H9 (cell line): Measurements from ENCODE around the gene RGS3. TPM values are rescaled to one million over a fixed set of nuclear protein-coding genes. Genes with fewer than 3 reads are reported as not detected.

Source experiments
- DNase-seq: peaks from one replicate; pipeline ENCODE4 v3.0.0-alpha.2; 2017
- H2AFZ ChIP-seq: one replicate; pipeline ENCODE4 v1.6.1; 2013; ENCODE audit warnings: mild to moderate bottlenecking, low read length, control low read depth, moderate library complexity
- H2AK5ac ChIP-seq: 2 replicates; pipeline ENCODE4 v1.6.1; 2013; ENCODE audit warnings: low read length, control low read depth, mixed read lengths; ENCODE audit not compliant: insufficient read length
- H2BK120ac ChIP-seq: one replicate; pipeline ENCODE4 v1.6.1; 2013; ENCODE audit warnings: low read depth, mild to moderate bottlenecking, low read length, control low read depth, inconsistent platforms; ENCODE audit not compliant: poor library complexity, severe bottlenecking
- H2BK12ac ChIP-seq: 2 replicates; pipeline ENCODE4 v1.6.1; 2013; ENCODE audit warnings: low read length, control low read depth, mixed read lengths, low read depth; ENCODE audit not compliant: insufficient read length
- H2BK15ac ChIP-seq: 2 replicates; pipeline ENCODE4 v1.6.1; 2013; ENCODE audit warnings: low read depth, low read length, control low read depth
- H2BK20ac ChIP-seq: one replicate; pipeline ENCODE4 v1.6.1; 2013; ENCODE audit warnings: low read depth, mild to moderate bottlenecking, low read length, control low read depth, inconsistent platforms; ENCODE audit not compliant: poor library complexity, severe bottlenecking
- H2BK5ac ChIP-seq: 2 replicates; pipeline ENCODE4 v1.6.1; 2013; ENCODE audit warnings: low read length, control low read depth, mixed read lengths; ENCODE audit not compliant: insufficient read length
- H3K14ac ChIP-seq: 2 replicates; pipeline ENCODE4 v1.6.1; 2013; ENCODE audit warnings: low read length, control low read depth; ENCODE audit not compliant: insufficient read depth
- H3K18ac ChIP-seq: 2 replicates; pipeline ENCODE4 v1.6.1; 2013; ENCODE audit warnings: low read depth, mild to moderate bottlenecking, mixed read lengths, low read length, control low read depth; ENCODE audit not compliant: insufficient read length
- H3K23ac ChIP-seq: 2 replicates; pipeline ENCODE4 v1.6.1; 2013; ENCODE audit warnings: low read length, control low read depth, mixed read lengths, low read depth; ENCODE audit not compliant: insufficient read length
- H3K23me2 ChIP-seq: 2 replicates; pipeline ENCODE4 v1.6.1; 2013; ENCODE audit warnings: low read depth, mild to moderate bottlenecking, mixed read lengths, low read length, control low read depth; ENCODE audit not compliant: insufficient read length, poor library complexity, severe bottlenecking
- H3K27ac ChIP-seq: 2 replicates; pipeline ENCODE4 v1.5.1; 2013; ENCODE audit warnings: low read length, control low read depth, mixed read lengths, low read depth; ENCODE audit not compliant: insufficient read length
- H3K27me3 ChIP-seq: 2 replicates; pipeline ENCODE4 v1.6.1; 2013; ENCODE audit warnings: low read length, control low read depth, inconsistent platforms; ENCODE audit not compliant: insufficient read depth
- H3K4ac ChIP-seq: 2 replicates; pipeline ENCODE4 v1.6.1; 2013; ENCODE audit warnings: low read depth, mild to moderate bottlenecking, control low read depth, inconsistent platforms, low read length, moderate library complexity
- H3K4me1 ChIP-seq: 2 replicates; pipeline ENCODE4 v1.6.1; 2013; ENCODE audit warnings: low read length, control low read depth, inconsistent platforms; ENCODE audit not compliant: insufficient read depth
- H3K4me2 ChIP-seq: 2 replicates; pipeline ENCODE4 v1.6.1; 2013; ENCODE audit warnings: low read length, control low read depth, mixed read lengths; ENCODE audit not compliant: insufficient read length, insufficient read depth
- H3K56ac ChIP-seq: 2 replicates; pipeline ENCODE4 v1.6.1; 2013; ENCODE audit warnings: low read depth, mild to moderate bottlenecking, mixed read lengths, low read length, control low read depth; ENCODE audit not compliant: insufficient read length
- H3K79me1 ChIP-seq: 2 replicates; pipeline ENCODE4 v1.6.1; 2013; ENCODE audit warnings: low read depth, mild to moderate bottlenecking, moderate library complexity, low read length, control low read depth, inconsistent platforms; ENCODE audit not compliant: insufficient read depth, poor library complexity, severe bottlenecking
- H3K79me2 ChIP-seq: 2 replicates; pipeline ENCODE4 v1.6.1; 2013; ENCODE audit warnings: low read length, control low read depth, inconsistent platforms; ENCODE audit not compliant: insufficient read depth
- H3K9ac ChIP-seq: 2 replicates; pipeline ENCODE4 v1.6.1; 2013; ENCODE audit warnings: low read length, control low read depth, mixed read lengths; ENCODE audit not compliant: insufficient read length; ENCODE audit errors: extremely low read depth
- H3K9me3 ChIP-seq: one replicate; pipeline ENCODE4 v1.6.1; 2013; ENCODE audit warnings: low read depth, low read length, inconsistent platforms; ENCODE audit not compliant: control insufficient read depth
- H3T11ph ChIP-seq: one replicate; pipeline ENCODE4 v1.6.1; 2013; ENCODE audit warnings: mild to moderate bottlenecking, low read length, control low read depth, inconsistent platforms
- H4K20me1 ChIP-seq: one replicate; pipeline ENCODE4 v1.6.1; 2013; ENCODE audit not compliant: control insufficient read depth, insufficient read length, insufficient read depth
- H4K5ac ChIP-seq: 2 replicates; pipeline ENCODE4 v1.6.1; 2013; ENCODE audit warnings: low read depth, mild to moderate bottlenecking, mixed read lengths, low read length, control low read depth; ENCODE audit not compliant: insufficient read length
- H4K8ac ChIP-seq: replicated peaks from 2 replicates; pipeline ENCODE4 v1.6.1; 2013; ENCODE audit warnings: low read length, control low read depth, mixed read lengths, low read depth; ENCODE audit not compliant: insufficient read length
- H4K91ac ChIP-seq: 2 replicates; pipeline ENCODE4 v1.6.1; 2013; ENCODE audit warnings: low read depth, mild to moderate bottlenecking, moderate library complexity, mixed read lengths, low read length, control low read depth; ENCODE audit not compliant: insufficient read length
- H3K27ac Mint-ChIP-seq, 3 experiments: 2 replicates in 2 of 3; 3 replicates in 1 of 3; pipeline ENCODE4 v1.8.0; 2020 to 2021; ENCODE audit warnings: mixed read lengths in 3 of 3, mild to moderate bottlenecking in 1 of 3, moderate library complexity in 1 of 3
- H3K27me3 Mint-ChIP-seq: 2 replicates; pipeline ENCODE4 v1.8.0; 2021; ENCODE audit warnings: low read depth, mild to moderate bottlenecking, moderate library complexity, mixed read lengths
- H3K36me3 Mint-ChIP-seq, 3 experiments: 2 replicates in 2 of 3; 3 replicates in 1 of 3; pipeline ENCODE4 v1.8.0; 2020 to 2021; ENCODE audit warnings: low read depth in 3 of 3, mixed read lengths in 3 of 3; ENCODE audit not compliant: insufficient read depth in 1 of 3
- H3K4me1 Mint-ChIP-seq, 2 experiments: 2 replicates each; pipeline ENCODE4 v1.8.0; 2020; ENCODE audit warnings: mixed read lengths in 2 of 2
- H3K4me3 Mint-ChIP-seq, 2 experiments: 2 replicates in 1 of 2; 3 replicates in 1 of 2; pipeline ENCODE4 v1.8.0; 2020 to 2021; ENCODE audit warnings: mild to moderate bottlenecking in 2 of 2, mixed read lengths in 2 of 2, moderate library complexity in 1 of 2
- H3K9me3 Mint-ChIP-seq, 2 experiments: 2 replicates in 1 of 2; 3 replicates in 1 of 2; pipeline ENCODE4 v1.8.0; 2020; ENCODE audit warnings: mild to moderate bottlenecking in 2 of 2, mixed read lengths in 2 of 2, moderate library complexity in 1 of 2
- WGBS: extraction: QIAGEN DNeasy Blood & Tissue Kit; methylation state at CpG from one replicate; pipeline ENCODE4 v1.1.7; 2013; ENCODE audit warnings: missing lambda C conversion rate, low lambda C conversion rate, mixed read lengths; ENCODE audit not compliant: insufficient read length; ENCODE audit errors: extremely low coverage; 5-methylcytosine and 5-hydroxymethylcytosine counted together
- total RNA-seq: library from RNA; stranded (reverse); gene quantifications from 2 replicates; pipeline ENCODE4 v1.2.1, GENCODE V29; 2021
- TF ChIP-seq, protein P1 (sequence below): fragments of 200-600 bp; sonication (generic); conservative IDR thresholded peaks from 3 replicates; pipeline ENCODE4 v1.8.0; 2021; ENCODE audit warnings: antibody characterized with exemption, mild to moderate bottlenecking

Gene RGS3
- total RNA-seq, 1 experiment from 2014 or later, result 13.9 TPM

DNA sequence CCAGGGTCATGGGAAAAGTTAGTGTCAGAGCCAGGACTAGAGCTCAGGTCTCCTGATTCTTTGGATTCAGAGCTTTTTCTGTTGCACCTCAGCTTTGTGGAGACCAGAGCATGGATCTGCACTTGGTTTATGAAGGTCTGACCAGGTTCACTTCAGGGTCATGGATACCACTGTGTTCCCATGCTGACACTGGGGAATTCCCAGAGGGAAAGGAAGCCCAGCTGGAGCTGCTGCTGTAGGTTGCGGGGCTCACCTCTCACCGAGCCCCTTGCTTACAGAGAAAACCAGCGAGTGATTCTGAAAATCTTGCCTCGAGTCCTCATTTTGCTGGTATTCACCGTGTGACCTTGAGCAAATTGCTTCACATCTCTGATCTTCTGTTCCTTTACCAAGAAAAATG is 83.0 kb downstream of the RGS3 start:
- no peak overlapping the region for H2BK12ac ChIP-seq
- H2BK5ac ChIP-seq, result no peak overlapping the region
- H4K8ac ChIP-seq, result no peak overlapping the region
- no peak overlapping the region for H2AK5ac ChIP-seq
- no peaks in the 10 kb centered on the region for H3K9me3 ChIP-seq
- Mint-ChIP-seq H3K27ac (no peak overlapping the region), H3K9me3 (no peaks in the 10 kb centered on the region), H3K4me3 (no peak overlapping the region), H3K36me3 (peaks cover 0 to 5% (median under 1%) of the 10 kb centered on the region in 3 experiments; a peak in 5 of 7 replicates), H3K4me1 (peaks cover 6 to 30% of the 10 kb centered on the region in 2 experiments), H3K27me3 (no peaks in the 10 kb centered on the region)
- no peak for DNase-seq
- no peak overlapping the region for H2BK20ac ChIP-seq
- no peak overlapping the region for H3K27ac ChIP-seq
- no peak overlapping the region for H3K23ac ChIP-seq
- H4K20me1 ChIP-seq, result no peaks in the 10 kb centered on the region
- no peaks in the 10 kb centered on the region for H3K79me2 ChIP-seq
- H3K56ac ChIP-seq, result no peak overlapping the region
- no peak overlapping the region for H3T11ph ChIP-seq
- no peak overlapping the region for H3K4me2 ChIP-seq
- H3K79me1 ChIP-seq, result no peaks in the 10 kb centered on the region
- H4K5ac ChIP-seq, result no peak overlapping the region
- H2BK120ac ChIP-seq, result no peak overlapping the region
- no peak overlapping the region for H3K9ac ChIP-seq
- no peaks in the 10 kb centered on the region for H3K27me3 ChIP-seq
- H2BK15ac ChIP-seq, result no peak overlapping the region
- H3K23me2 ChIP-seq, result no peaks in the 10 kb centered on the region
- H4K91ac ChIP-seq, result no peak overlapping the region
- WGBS, result no CpG with 5 or more reads among the region's 5 CpGs
- H3K14ac ChIP-seq, result no peak overlapping the region
- no peak overlapping the region for H2AFZ ChIP-seq
- H3K4ac ChIP-seq, result no peak overlapping the region
- peaks cover 2% of the 10 kb centered on the region; the same call in 1 of the 2 replicates for H3K4me1 ChIP-seq
- TF ChIP-seq, protein P1, sequence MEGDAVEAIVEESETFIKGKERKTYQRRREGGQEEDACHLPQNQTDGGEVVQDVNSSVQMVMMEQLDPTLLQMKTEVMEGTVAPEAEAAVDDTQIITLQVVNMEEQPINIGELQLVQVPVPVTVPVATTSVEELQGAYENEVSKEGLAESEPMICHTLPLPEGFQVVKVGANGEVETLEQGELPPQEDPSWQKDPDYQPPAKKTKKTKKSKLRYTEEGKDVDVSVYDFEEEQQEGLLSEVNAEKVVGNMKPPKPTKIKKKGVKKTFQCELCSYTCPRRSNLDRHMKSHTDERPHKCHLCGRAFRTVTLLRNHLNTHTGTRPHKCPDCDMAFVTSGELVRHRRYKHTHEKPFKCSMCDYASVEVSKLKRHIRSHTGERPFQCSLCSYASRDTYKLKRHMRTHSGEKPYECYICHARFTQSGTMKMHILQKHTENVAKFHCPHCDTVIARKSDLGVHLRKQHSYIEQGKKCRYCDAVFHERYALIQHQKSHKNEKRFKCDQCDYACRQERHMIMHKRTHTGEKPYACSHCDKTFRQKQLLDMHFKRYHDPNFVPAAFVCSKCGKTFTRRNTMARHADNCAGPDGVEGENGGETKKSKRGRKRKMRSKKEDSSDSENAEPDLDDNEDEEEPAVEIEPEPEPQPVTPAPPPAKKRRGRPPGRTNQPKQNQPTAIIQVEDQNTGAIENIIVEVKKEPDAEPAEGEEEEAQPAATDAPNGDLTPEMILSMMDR, result no peak
- no peak overlapping the region for H3K18ac ChIP-seq
